HUES48 (cell line): ENCODE results near the gene CH25H.
"Not testable (repeated sequence)": the region's sequence is repeated elsewhere in the genome, so short reads cannot be mapped to it uniquely, and the experiment has no call there.

ENCODE experiments used
- H3K27ac ChIP-seq: one replicate; pipeline ENCODE4 v1.7.0; 2013; ENCODE audit warnings: low read depth, low read length, inconsistent platforms
- H3K27me3 ChIP-seq: 2 replicates; pipeline ENCODE4 v1.6.1; 2013; ENCODE audit warnings: mild to moderate bottlenecking, low read length; ENCODE audit not compliant: control insufficient read depth, insufficient read depth
- H3K36me3 ChIP-seq: 2 replicates; pipeline ENCODE4 v1.6.1; 2013; ENCODE audit warnings: low read length; ENCODE audit not compliant: control insufficient read depth, insufficient read depth
- H3K4me1 ChIP-seq: 2 replicates; pipeline ENCODE4 v1.6.1; 2013; ENCODE audit warnings: mild to moderate bottlenecking, low read length; ENCODE audit not compliant: control insufficient read depth, insufficient read depth
- H3K4me3 ChIP-seq: 2 replicates; pipeline ENCODE4 v1.5.1; 2013; ENCODE audit warnings: mild to moderate bottlenecking, low read depth, low read length
- H3K9ac ChIP-seq: 2 replicates; pipeline ENCODE4 v1.6.1; 2013; ENCODE audit warnings: mild to moderate bottlenecking, low read depth, low read length, moderate library complexity
- H3K9me3 ChIP-seq: 2 replicates; pipeline ENCODE4 v1.6.1; 2013; ENCODE audit warnings: low read length; ENCODE audit not compliant: control insufficient read depth, insufficient read depth

Gene CH25H

GRCh38 chr10:89191301-89191700 lies 15.8 kb downstream of the CH25H start:
- not testable (repeated sequence) for H3K9ac ChIP-seq, H3K27ac ChIP-seq, H3K4me1 ChIP-seq, H3K9me3 ChIP-seq, H3K4me3 ChIP-seq, H3K27me3 ChIP-seq, H3K36me3 ChIP-seq

- no peak overlapping the region for H3K9ac ChIP-seq
- H3K27ac ChIP-seq = no peak overlapping the region
- H3K4me3 ChIP-seq = no peak overlapping the region
- no peaks in the 10 kb centered on the region for H3K36me3 ChIP-seq
- H3K9me3 ChIP-seq = no peaks in the 10 kb centered on the region
- H3K4me1 ChIP-seq = no peaks in the 10 kb centered on the region
- H3K27me3 ChIP-seq = no peaks in the 10 kb centered on the region
These were observed 17.8 kb downstream of the CH25H start for GRCh38 chr10:89189211-89189734.

DNA sequence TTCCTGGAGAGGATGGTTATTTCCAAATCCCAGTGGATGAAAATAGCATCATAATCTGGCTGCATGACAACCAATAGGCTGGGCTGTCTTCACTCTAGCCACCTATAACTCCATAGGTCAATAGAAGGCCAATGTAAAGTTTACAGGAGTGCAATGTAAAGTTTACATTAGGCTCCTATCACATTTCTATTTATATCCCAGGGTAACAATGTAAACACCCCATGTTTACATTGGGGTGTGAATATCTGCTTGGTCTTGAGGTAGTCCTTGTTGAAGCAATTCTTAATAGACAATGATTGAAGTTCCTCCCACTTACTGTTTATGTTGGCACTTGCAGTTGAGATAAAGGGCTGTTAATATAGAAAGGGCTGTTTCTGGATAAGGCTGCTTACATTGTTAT lies 21.5 kb downstream of the CH25H start:
- Histone ChIP-seq H3K36me3 (no peaks in the 10 kb centered on the region), H3K9ac (no peak overlapping the region), H3K9me3 (no peaks in the 10 kb centered on the region), H3K27me3 (no peaks in the 10 kb centered on the region), H3K4me1 (no peaks in the 10 kb centered on the region), H3K4me3 (no peak overlapping the region), H3K27ac (no peak overlapping the region)

- no peak overlapping the region for H3K9ac ChIP-seq
- no peaks in the 10 kb centered on the region for H3K4me1 ChIP-seq
- H3K4me3 ChIP-seq = no peak overlapping the region
- H3K9me3 ChIP-seq = no peaks in the 10 kb centered on the region
- no peaks in the 10 kb centered on the region for H3K36me3 ChIP-seq
- no peak overlapping the region for H3K27ac ChIP-seq
- no peaks in the 10 kb centered on the region for H3K27me3 ChIP-seq
These were observed 22.5 kb downstream of the CH25H start for GRCh38 chr10:89184638-89185037.

GRCh38 chr10:89183571-89183970 lies 23.5 kb downstream of the CH25H start:
- Histone ChIP-seq H3K4me3 (no peak overlapping the region), H3K9ac (no peak overlapping the region), H3K27ac (no peak overlapping the region), H3K4me1 (no peaks in the 10 kb centered on the region), H3K27me3 (no peaks in the 10 kb centered on the region), H3K9me3 (no peaks in the 10 kb centered on the region), H3K36me3 (no peaks in the 10 kb centered on the region)

- no peaks in the 10 kb centered on the region for H3K9me3 ChIP-seq
- no peak overlapping the region for H3K9ac ChIP-seq
- no peaks in the 10 kb centered on the region for H3K36me3 ChIP-seq
- no peak overlapping the region for H3K27ac ChIP-seq
- H3K4me1 ChIP-seq = no peaks in the 10 kb centered on the region
- no peaks in the 10 kb centered on the region for H3K27me3 ChIP-seq
- no peak overlapping the region for H3K4me3 ChIP-seq
These were observed 24.2 kb downstream of the CH25H start for GRCh38 chr10:89182894-89183293.

DNA sequence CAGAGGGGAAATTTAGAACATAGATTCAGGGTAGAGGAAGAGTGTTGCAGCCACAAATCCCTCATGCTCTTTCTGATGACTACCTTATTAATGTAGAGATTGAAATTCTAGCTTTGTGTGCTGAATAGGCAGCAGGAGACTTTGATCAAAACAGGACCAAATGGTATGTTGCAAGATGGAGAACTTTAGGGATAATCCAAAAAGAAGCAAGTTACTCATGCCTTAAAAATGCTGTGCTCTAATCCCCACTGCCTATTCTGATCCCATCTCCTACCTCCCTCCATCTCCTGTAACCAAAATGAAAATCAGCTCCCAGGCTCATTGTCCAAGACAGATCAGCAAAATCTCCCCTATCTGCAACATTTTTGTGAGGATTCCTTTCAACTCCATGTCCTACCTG lies 31.3 kb downstream of the CH25H start:
- peaks cover 18% of the 10 kb centered on the region for H3K4me1 ChIP-seq
- no peak overlapping the region for H3K27ac ChIP-seq
- H3K9ac ChIP-seq = no peak overlapping the region
- H3K4me3 ChIP-seq = no peak overlapping the region
- H3K27me3 ChIP-seq = no peaks in the 10 kb centered on the region
- no peaks in the 10 kb centered on the region for H3K9me3 ChIP-seq
- no peaks in the 10 kb centered on the region for H3K36me3 ChIP-seq

GRCh38 chr10:89173075-89173474 lies 34.0 kb downstream of the CH25H start:
- Histone ChIP-seq H3K4me3 (no peak overlapping the region; the same call in 1 of the 2 replicates), H3K36me3 (no peaks in the 10 kb centered on the region), H3K9me3 (no peaks in the 10 kb centered on the region), H3K27ac (no peak overlapping the region), H3K27me3 (no peaks in the 10 kb centered on the region), H3K9ac (no peak overlapping the region), H3K4me1 (peaks cover 18% of the 10 kb centered on the region)

GRCh38 chr10:89171996-89172395 lies 35.1 kb downstream of the CH25H start:
- Histone ChIP-seq H3K4me1 (peaks cover 18% of the 10 kb centered on the region), H3K4me3 (no peak overlapping the region), H3K27me3 (no peaks in the 10 kb centered on the region), H3K36me3 (no peaks in the 10 kb centered on the region), H3K9me3 (no peaks in the 10 kb centered on the region), H3K27ac (no peak overlapping the region), H3K9ac (no peak overlapping the region)

DNA sequence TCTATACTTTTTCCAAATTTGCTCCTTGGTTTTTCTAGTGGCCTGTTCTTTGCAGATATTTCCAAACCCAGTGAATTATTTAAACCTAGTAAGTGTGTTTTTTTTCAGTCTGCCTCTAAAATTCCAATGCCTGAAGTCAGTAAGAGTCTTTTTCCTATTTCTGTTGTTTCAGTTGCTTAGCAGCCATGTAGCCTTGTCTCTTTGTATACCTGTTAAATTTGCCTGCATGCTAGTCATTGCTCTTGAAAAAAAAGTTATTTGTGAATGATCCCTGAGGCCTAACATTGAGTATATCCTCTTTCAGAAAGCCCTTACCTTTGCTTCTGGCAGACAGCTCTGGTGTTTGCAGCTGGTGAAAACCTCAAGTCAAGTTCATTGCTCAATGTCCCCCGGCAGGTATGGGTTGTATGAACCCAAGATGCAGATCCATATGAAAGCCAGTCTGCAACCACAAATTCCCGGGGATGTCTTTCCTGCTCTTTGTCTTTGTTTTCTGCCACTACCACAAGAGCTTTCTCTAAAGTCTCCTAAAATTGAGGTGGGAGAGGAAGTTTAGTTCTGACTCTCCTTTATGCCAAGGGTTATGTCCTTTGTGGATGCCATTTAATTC lies 35.7 kb downstream of the CH25H start:
- Histone ChIP-seq H3K27me3 (no peaks in the 10 kb centered on the region), H3K9me3 (no peaks in the 10 kb centered on the region), H3K9ac (no peak overlapping the region), H3K4me1 (peaks cover 18% of the 10 kb centered on the region), H3K36me3 (no peaks in the 10 kb centered on the region), H3K27ac (no peak overlapping the region), H3K4me3 (no peak overlapping the region)

GRCh38 chr10:89168354-89168900 lies 38.7 kb downstream of the CH25H start:
- not testable (repeated sequence) for H3K27me3 ChIP-seq, H3K36me3 ChIP-seq, H3K9ac ChIP-seq, H3K27ac ChIP-seq, H3K9me3 ChIP-seq, H3K4me3 ChIP-seq
- peaks cover 18% of the 10 kb centered on the region for H3K4me1 ChIP-seq
